ENCODE measurements around the gene PROB1.

The PROB1 gene

GRCh38 chr5:139383275-139383992, 11.5 kb downstream of the PROB1 start, which contains the start of gene SLC23A1:
SLC23A1 (minus strand) TSS chr5:139383297; CDS start chr5:139383253, 44 bp downstream.
- no peak for TF ChIP-seq CTCF (IDR thresholded peaks at IDR 0.05; ENCODE audit: low read depth, low read length, missing control alignments)
- no peak for DNase-seq (ENCODE audit: extremely low read depth, low read depth)

GRCh38 chr5:139382807-139383206, 12.1 kb downstream of the PROB1 start:
- TF ChIP-seq CTCF (IDR thresholded peaks at IDR 0.05; ENCODE audit: low read depth, low read length, missing control alignments) = no peak
- DNase-seq (ENCODE audit: extremely low read depth, low read depth) = no peak

More at GRCh38 chr5:139383275-139383992, 11.5 kb downstream of the PROB1 start, which contains the start of gene SLC23A1:
- H3K4me3 ChIP-seq (replicated peaks; ENCODE audit: low read depth, low read length) = no peak within 1 kb of the TSS

DNA sequence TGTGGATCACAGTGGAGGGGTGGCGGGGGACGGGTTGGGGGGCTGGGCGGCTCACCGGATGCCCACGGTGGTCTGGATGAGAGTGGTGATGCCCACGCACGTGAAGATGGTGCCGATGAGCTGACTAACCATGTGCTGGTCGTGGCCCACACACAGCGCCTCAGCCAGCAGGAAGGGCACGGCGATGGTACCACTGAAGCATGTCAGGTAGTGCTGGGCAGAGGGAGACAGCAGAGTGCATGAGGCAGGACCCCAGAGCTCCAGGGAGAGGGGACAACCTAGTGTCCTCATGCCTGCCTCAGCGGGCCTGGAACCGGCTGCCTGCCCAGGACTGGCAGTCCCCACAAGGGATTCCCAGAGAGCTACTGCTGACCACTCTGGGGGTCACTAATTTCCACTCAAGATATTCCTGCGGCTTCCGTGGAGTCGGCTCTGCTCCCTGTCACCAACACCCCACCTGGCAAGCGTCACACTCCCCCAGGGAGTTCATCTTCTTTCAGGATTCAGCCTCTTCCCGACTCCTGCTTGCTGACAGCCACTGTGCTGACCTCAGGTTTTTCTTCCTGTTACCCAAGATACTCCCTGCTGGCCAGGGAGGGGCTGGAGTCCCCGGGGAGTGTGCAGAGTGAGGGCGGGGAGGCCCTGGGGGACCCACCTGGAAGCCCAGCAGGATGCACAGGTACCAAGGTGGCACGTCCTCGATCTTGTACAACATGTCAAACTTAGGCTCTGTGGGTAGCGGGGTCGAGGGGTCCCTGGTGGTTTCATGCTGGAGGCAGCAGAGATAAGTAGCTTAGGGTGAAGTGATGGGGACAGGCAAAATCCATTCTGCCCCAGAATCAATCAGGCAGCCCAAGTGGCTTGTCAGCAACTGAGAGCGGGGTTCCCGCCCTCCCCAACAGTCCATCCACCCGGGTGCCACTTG, 12.8 kb downstream of the PROB1 start:
- H3K4me3 ChIP-seq (replicated peaks; ENCODE audit: low read depth, low read length) = no peak overlapping the region
- no peak for TF ChIP-seq CTCF (IDR thresholded peaks at IDR 0.05; ENCODE audit: low read depth, low read length, missing control alignments)
- no peak for DNase-seq (ENCODE audit: extremely low read depth, low read depth)

More at GRCh38 chr5:139382807-139383206, 12.1 kb downstream of the PROB1 start:
- H3K4me3 ChIP-seq (replicated peaks; ENCODE audit: low read depth, low read length) = no peak overlapping the region

GRCh38 chr5:139379626-139380449, 15.1 kb downstream of the PROB1 start:
- no peak for TF ChIP-seq CTCF (IDR thresholded peaks at IDR 0.05; ENCODE audit: low read depth, low read length, missing control alignments)
- H3K4me3 ChIP-seq (replicated peaks; ENCODE audit: low read depth, low read length) = no peak overlapping the region
- DNase-seq (ENCODE audit: extremely low read depth, low read depth) = no peak

- DNase-seq (ENCODE audit: extremely low read depth, low read depth) = no peak
These were observed 16.0 kb downstream of the PROB1 start for GRCh38 chr5:139378941-139379361.

More at GRCh38 chr5:139378941-139379361, 16.0 kb downstream of the PROB1 start:
- TF ChIP-seq CTCF (IDR thresholded peaks at IDR 0.05; ENCODE audit: low read depth, low read length, missing control alignments) = no peak
- no peak overlapping the region for H3K4me3 ChIP-seq (replicated peaks; ENCODE audit: low read depth, low read length)

Measured in HFF-Myc (cell line).